ENCODE results near the gene STXBP6. TPM values are rescaled to one million over a fixed set of nuclear protein-coding genes. Genes with fewer than 3 reads are reported as not detected.
A peak's percentile ranks its signal among the peaks of the same experiment; 100 is the strongest.

Gene STXBP6
- 1 to 10 TPM; 2.6 to 5.5 (median 4.4) TPM for total RNA-seq

DNA sequence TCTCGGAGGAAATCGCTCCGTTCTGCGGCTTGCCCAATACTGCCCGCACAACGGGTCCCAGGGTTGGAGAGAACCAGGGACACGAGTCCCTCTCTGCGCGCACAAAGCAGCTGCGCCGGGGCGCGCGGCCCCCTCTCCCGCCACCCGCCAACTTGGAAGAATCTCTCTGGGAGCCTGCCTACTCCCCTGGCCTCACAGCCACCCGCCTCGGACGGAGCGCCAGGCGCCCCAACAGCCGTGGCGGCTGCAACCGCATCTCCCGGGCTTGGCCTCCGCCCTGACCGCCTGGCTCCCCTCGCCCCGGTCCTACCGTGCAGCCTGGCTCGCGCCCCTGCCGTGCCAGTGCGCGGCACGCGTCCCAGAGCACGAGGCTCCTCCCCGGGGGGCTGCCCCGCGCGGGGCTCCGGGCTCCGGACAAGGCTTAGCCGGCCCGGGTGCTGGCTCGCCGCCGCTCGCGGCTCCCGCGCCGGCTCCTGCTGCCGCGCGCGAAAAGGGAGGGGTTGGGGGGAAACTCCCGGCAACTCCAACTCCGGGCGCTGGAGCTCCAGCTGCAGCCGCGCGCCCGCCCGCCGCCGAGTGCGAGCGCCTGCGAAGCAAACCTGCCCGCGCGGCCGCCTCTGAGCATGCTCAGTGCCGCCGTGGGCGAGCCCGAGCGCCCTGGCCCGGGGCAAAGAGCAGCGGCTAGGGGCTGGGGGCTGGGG lies at the start of gene STXBP6:
Gene STXBP6 (minus strand): TSS at position 580 of the 701 bp plus-strand sequence. CDS start 75,329 bp downstream, outside the sequence.
- intact Hi-C loops (cut with DNase I; ENCODE audit: low total_unique reads): loop anchor here (5.0 kb wide), 1 partner anchor 82 kb away; no protein-coding TSS in a partner anchor

DNA sequence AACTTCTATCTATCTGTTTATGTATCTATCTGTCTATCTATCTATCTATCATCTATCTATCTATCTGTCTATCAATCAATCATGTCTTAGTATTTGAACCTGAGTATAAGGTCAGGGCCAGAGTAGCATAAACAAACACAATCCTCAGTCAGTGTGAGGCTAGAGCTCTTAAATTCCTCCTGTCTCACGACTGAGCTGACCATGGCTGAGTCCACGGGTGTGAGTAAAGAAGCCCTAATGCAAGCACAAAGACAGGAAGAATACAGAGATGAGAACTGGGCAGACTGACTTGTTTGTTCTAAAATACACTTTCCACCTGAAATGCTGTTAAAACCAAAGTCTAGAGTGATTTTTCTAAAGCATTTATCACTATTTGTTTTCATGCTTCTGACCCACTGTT lies 47.2 kb upstream of the STXBP6 start:
- Histone ChIP-seq H3K27me3 (no peaks in the 10 kb centered on the region), H3K36me3 (no peaks in the 10 kb centered on the region), H3K27ac (no peak overlapping the region), H3K9me3 (no peaks in the 10 kb centered on the region), H3K4me3 (no peak overlapping the region), H3K4me1 (no peaks in the 10 kb centered on the region)
- intact Hi-C loops (cut with DNase I; ENCODE audit: low total_unique reads) (no loop called here), in situ Hi-C loops (cut with MboI; ENCODE audit: low sequenced_read_pairs in 4 of 4) (no loop called here)
- DNase-seq (no peak), ATAC-seq (no peak)
- TF ChIP-seq, protein P1, sequence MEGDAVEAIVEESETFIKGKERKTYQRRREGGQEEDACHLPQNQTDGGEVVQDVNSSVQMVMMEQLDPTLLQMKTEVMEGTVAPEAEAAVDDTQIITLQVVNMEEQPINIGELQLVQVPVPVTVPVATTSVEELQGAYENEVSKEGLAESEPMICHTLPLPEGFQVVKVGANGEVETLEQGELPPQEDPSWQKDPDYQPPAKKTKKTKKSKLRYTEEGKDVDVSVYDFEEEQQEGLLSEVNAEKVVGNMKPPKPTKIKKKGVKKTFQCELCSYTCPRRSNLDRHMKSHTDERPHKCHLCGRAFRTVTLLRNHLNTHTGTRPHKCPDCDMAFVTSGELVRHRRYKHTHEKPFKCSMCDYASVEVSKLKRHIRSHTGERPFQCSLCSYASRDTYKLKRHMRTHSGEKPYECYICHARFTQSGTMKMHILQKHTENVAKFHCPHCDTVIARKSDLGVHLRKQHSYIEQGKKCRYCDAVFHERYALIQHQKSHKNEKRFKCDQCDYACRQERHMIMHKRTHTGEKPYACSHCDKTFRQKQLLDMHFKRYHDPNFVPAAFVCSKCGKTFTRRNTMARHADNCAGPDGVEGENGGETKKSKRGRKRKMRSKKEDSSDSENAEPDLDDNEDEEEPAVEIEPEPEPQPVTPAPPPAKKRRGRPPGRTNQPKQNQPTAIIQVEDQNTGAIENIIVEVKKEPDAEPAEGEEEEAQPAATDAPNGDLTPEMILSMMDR (IDR thresholded peaks at IDR 0.05 in 4 of 5, conservative IDR thresholded peaks at IDR 0.05 in 1 of 5): no peak
- TF ChIP-seq POLR2A (IDR thresholded peaks at IDR 0.05): no peak

More for the DNA sequence above, at the start of gene STXBP6:
- peaks cover 0 to 3% (median 2%) of the 10 kb centered on the region in 3 donors for H3K27me3 ChIP-seq
- DNase-seq (peak in 1 of 2 donors; percentile 34), ATAC-seq (peak; percentile 61 to 62)
- peaks cover 0 to 15% of the 10 kb centered on the region in 2 donors for H3K4me1 ChIP-seq
- peak within 1 kb of the TSS; percentile 58 to 73 (median 68) for H3K27ac ChIP-seq
- H3K36me3 ChIP-seq: no peaks in the 10 kb centered on the region
- H3K9me3 ChIP-seq: no peaks in the 10 kb centered on the region
- H3K4me3 ChIP-seq: peak within 1 kb of the TSS; percentile 61 to 71 (median 66)
- in situ Hi-C loops (cut with MboI; ENCODE audit: low sequenced_read_pairs in 4 of 4): loop anchor here in 1 of 4 donors (10.0 kb wide), 1 partner anchor 235 kb away; no protein-coding TSS in a partner anchor
- peak; percentile 22 to 34 for TF ChIP-seq POLR2A (IDR thresholded peaks at IDR 0.05)
- TF ChIP-seq, protein P1 (IDR thresholded peaks at IDR 0.05 in 4 of 5, conservative IDR thresholded peaks at IDR 0.05 in 1 of 5): no peak

DNA sequence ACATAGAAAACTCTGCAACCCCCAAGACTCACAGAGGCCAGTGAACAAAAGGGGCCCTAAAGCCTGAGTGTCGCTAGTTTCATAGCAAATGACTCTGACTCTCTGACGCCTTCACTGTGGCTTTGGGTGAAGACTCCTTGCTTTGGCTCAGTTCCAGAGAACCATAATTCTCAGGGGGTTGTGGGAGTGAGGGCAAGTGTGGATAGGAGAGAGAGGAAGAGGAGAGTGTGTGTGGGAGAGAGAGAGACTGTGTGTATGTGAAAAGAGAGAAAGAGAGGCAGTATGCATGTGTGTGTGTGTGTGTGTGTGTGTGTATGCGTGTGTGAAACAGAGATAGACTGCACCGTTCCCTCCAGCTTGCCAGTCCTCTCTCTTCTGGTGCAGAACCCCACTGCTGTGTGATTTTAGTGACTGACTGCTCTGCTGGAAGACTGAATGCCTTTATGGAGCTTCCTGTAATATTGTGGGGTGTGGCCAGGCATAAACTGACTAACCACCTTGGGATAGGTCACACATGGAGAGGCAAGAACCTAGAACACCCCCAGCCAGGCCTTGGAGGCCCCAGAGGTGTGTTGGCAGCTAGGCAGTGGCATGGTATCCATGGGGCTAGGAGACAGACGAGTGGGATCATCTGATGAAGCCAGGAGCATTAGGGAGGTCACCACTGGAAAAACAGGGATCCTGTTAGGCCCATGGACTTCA lies 45.9 kb upstream of the STXBP6 start:
- no peaks in the 10 kb centered on the region for H3K27me3 ChIP-seq
- H3K4me1 ChIP-seq: no peaks in the 10 kb centered on the region
- intact Hi-C loops (cut with DNase I; ENCODE audit: low total_unique reads): no loop called here
- no peaks in the 10 kb centered on the region for H3K36me3 ChIP-seq
- in situ Hi-C loops (cut with MboI; ENCODE audit: low sequenced_read_pairs in 4 of 4): no loop called here
- no peak overlapping the region for H3K4me3 ChIP-seq
- H3K9me3 ChIP-seq: no peaks in the 10 kb centered on the region
- DNase-seq (no peak), ATAC-seq (no peak)
- no peak overlapping the region for H3K27ac ChIP-seq
- TF ChIP-seq, protein P1 (IDR thresholded peaks at IDR 0.05 in 4 of 5, conservative IDR thresholded peaks at IDR 0.05 in 1 of 5): no peak
- no peak for TF ChIP-seq POLR2A (IDR thresholded peaks at IDR 0.05)

DNA sequence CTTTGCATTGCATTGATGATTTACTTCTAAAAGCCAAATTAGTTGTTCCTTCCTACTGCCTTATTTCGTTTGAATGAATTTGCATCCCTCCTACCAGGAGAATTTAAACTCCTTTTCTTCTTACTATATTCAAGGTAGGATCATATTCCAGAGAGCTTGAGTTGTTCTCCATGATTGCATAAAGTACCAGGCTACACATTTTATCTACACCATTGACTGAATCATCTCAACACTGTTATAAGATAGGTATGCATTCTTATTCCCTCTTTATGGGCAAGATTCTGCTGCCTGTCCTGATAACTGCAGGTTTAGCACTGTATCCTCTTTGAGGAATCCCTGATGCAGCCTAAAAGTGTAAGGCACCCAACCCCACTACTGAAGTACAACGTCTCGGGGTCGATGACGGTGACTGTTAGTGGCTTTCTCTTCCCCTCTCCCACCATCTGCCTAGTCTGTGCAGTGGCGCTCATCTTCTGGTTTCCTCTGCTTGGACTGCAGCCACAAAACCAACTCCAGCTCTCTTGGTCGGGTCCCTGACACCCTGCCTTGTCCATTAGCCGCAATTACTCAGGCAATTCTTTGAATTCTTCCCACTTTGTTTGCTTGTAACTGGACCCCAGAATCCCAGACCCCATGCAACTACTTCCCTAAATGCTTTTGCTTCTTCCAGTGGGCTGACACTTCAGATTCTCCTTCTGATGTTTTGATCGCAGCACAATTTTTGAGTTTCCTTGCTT lies 44.4 kb upstream of the STXBP6 start:
- ATAC-seq (no peak), DNase-seq (no peak)
- H3K27ac ChIP-seq: no peak overlapping the region
- intact Hi-C loops (cut with DNase I; ENCODE audit: low total_unique reads) (no loop called here), in situ Hi-C loops (cut with MboI; ENCODE audit: low sequenced_read_pairs in 4 of 4) (no loop called here)
- H3K9me3 ChIP-seq: no peaks in the 10 kb centered on the region
- no peaks in the 10 kb centered on the region for H3K36me3 ChIP-seq
- no peak overlapping the region for H3K4me3 ChIP-seq
- no peaks in the 10 kb centered on the region for H3K4me1 ChIP-seq
- H3K27me3 ChIP-seq: no peaks in the 10 kb centered on the region
- no peak for TF ChIP-seq POLR2A (IDR thresholded peaks at IDR 0.05)
- TF ChIP-seq, protein P1 (IDR thresholded peaks at IDR 0.05 in 4 of 5, conservative IDR thresholded peaks at IDR 0.05 in 1 of 5): no peak
